Activated CD4-positive, alpha-beta T cell treated with anti-CD3 and anti-CD28 coated beads, Interleukin-2, amount 50 U/mL, for 48 hours (primary cell): Measurements from ENCODE around the gene PLEKHG3.
A peak's percentile ranks its signal among the peaks of the same experiment; 100 is the strongest.
"Not testable (repeated sequence)": the region's sequence is repeated elsewhere in the genome, so short reads cannot be mapped to it uniquely, and the experiment has no call there.

Experiments used
- DNase-seq, 2 experiments: peaks; one replicate each; pipeline ENCODE4 v3.0.0-alpha.2; 2020

PLEKHG3 gene

GRCh38 chr14:64688811-64689281 lies 15.4 kb upstream of the PLEKHG3 start:
- DNase-seq: no peak

GRCh38 chr14:64689289-64689688 lies 14.9 kb upstream of the PLEKHG3 start:
- no peak for DNase-seq

- not testable (repeated sequence) for DNase-seq
Measured at GRCh38 chr14:64690607-64691006, 13.6 kb upstream of the PLEKHG3 start.

GRCh38 chr14:64691376-64691775 lies 12.8 kb upstream of the PLEKHG3 start:
- no peak for DNase-seq

- no peak for DNase-seq
Measured at GRCh38 chr14:64692189-64692985, 11.8 kb upstream of the PLEKHG3 start.

GRCh38 chr14:64692986-64693809 lies 11.0 kb upstream of the PLEKHG3 start:
- DNase-seq: no peak

- DNase-seq: no peak
Measured at GRCh38 chr14:64693810-64694165, 10.4 kb upstream of the PLEKHG3 start.

GRCh38 chr14:64695071-64695470 lies 9.2 kb upstream of the PLEKHG3 start:
- DNase-seq: no peak

GRCh38 chr14:64696355-64696857 lies 7.8 kb upstream of the PLEKHG3 start:
- DNase-seq: no peak

- no peak for DNase-seq
Measured at GRCh38 chr14:64698903-64699302, 5.3 kb upstream of the PLEKHG3 start.

- no peak for DNase-seq
Measured at GRCh38 chr14:64700290-64700689, 3.9 kb upstream of the PLEKHG3 start.

- DNase-seq: no peak
Measured at GRCh38 chr14:64700894-64701293, 3.3 kb upstream of the PLEKHG3 start.

GRCh38 chr14:64701660-64702059 lies 2.6 kb upstream of the PLEKHG3 start:
- no peak for DNase-seq

- no peak for DNase-seq
Measured at GRCh38 chr14:64702493-64703394, 1.5 kb upstream of the PLEKHG3 start.

GRCh38 chr14:64703395-64704142 lies 655 bp upstream of the PLEKHG3 start:
- DNase-seq: no peak

GRCh38 chr14:64704743-64705380 lies 638 bp downstream of the PLEKHG3 start:
- DNase-seq: peak in 1 of 2 experiments; percentile 37

- peak in 1 of 2 experiments; percentile 27 for DNase-seq
Measured at GRCh38 chr14:64705381-64706118, 1.3 kb downstream of the PLEKHG3 start.

GRCh38 chr14:64706119-64706592 lies 1.9 kb downstream of the PLEKHG3 start:
- no peak for DNase-seq

- DNase-seq: no peak
Measured at GRCh38 chr14:64706593-64707193, 2.5 kb downstream of the PLEKHG3 start.

GRCh38 chr14:64707661-64708060 lies 3.4 kb downstream of the PLEKHG3 start:
- DNase-seq: no peak
